ENCODE measurements around the gene ADISSP.

GRCh38 chr20:3814928-3815495 lies 47.5 kb upstream of the ADISSP start:
- TF ChIP-seq, protein P1, sequence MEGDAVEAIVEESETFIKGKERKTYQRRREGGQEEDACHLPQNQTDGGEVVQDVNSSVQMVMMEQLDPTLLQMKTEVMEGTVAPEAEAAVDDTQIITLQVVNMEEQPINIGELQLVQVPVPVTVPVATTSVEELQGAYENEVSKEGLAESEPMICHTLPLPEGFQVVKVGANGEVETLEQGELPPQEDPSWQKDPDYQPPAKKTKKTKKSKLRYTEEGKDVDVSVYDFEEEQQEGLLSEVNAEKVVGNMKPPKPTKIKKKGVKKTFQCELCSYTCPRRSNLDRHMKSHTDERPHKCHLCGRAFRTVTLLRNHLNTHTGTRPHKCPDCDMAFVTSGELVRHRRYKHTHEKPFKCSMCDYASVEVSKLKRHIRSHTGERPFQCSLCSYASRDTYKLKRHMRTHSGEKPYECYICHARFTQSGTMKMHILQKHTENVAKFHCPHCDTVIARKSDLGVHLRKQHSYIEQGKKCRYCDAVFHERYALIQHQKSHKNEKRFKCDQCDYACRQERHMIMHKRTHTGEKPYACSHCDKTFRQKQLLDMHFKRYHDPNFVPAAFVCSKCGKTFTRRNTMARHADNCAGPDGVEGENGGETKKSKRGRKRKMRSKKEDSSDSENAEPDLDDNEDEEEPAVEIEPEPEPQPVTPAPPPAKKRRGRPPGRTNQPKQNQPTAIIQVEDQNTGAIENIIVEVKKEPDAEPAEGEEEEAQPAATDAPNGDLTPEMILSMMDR (conservative IDR thresholded peaks at IDR 0.05 in 1 of 2, IDR thresholded peaks at IDR 0.05 in 1 of 2; ENCODE audit: extremely low read depth in 1 of 2, insufficient read depth in 1 of 2, low read depth in 1 of 2, low read length in 2 of 2): no peak
- TF ChIP-seq EZH2 (IDR thresholded peaks at IDR 0.05; ENCODE audit: borderline replicate concordance, low read length): no peak

All from mammary epithelial cell (primary cell).